HepG2 (cell line): ENCODE measurements around the gene SMYD1. TPM values are rescaled to one million over a fixed set of nuclear protein-coding genes. Genes with fewer than 3 reads are reported as not detected.

ENCODE experiments used
- ESRRA ChIP-seq: sonication (generic); formaldehyde crosslinking; IDR thresholded peaks from 2 replicates; pipeline ENCODE4 v1.5.1; 2020; ENCODE audit warnings: mild to moderate bottlenecking, low read depth, missing genetic modification reagents
- FOXC1 ChIP-seq: sonication (generic); formaldehyde crosslinking; IDR thresholded peaks from 2 replicates; pipeline ENCODE4 v1.8.0; 2022; ENCODE audit warnings: mild to moderate bottlenecking, missing genetic modification reagents, borderline replicate concordance
- FOXM1 ChIP-seq: sonication (generic); formaldehyde crosslinking; IDR thresholded peaks from 2 replicates; pipeline ENCODE4 v1.5.0; 2020; ENCODE audit warnings: missing genetic modification reagents
- JUND ChIP-seq: sonication (generic); formaldehyde crosslinking; IDR thresholded peaks from 2 replicates; pipeline ENCODE4 v1.8.0; 2022; ENCODE audit warnings: mild to moderate bottlenecking, missing genetic modification reagents
- KAT2B ChIP-seq: fragments of 150-350 bp; IDR thresholded peaks from 2 replicates; pipeline ENCODE4 v1.6.1; 2014; ENCODE audit warnings: low read depth, low read length, borderline replicate concordance
- KLF11 ChIP-seq: IDR thresholded peaks from 2 replicates; pipeline ENCODE4 v1.6.1; 2016; ENCODE audit warnings: missing compliant biosample characterization
- MIER3 ChIP-seq: IDR thresholded peaks from 2 replicates; pipeline ENCODE4 v1.6.1; 2016; ENCODE audit warnings: missing compliant biosample characterization, borderline replicate concordance
- NONO ChIP-seq, 2 experiments: fragments of 450-650 bp in 1 of 2; sonication (generic) in 1 of 2; formaldehyde crosslinking in 1 of 2; IDR thresholded peaks in 1 of 2; conservative IDR thresholded peaks in 1 of 2; 2 replicates each; pipeline versions ENCODE4 v1.6.1 to v1.8.0; 2017 to 2022; ENCODE audit warnings: mild to moderate bottlenecking in 1 of 2, missing genetic modification reagents in 1 of 2, moderate library complexity in 1 of 2
- PCBP1 ChIP-seq: fragments of 200-400 bp; formaldehyde crosslinking; IDR thresholded peaks from 2 replicates; pipeline ENCODE4 v1.6.1; 2017; ENCODE audit warnings: mild to moderate bottlenecking, low read depth, low read length, borderline replicate concordance
- PRMT3 ChIP-seq: sonication (generic); formaldehyde crosslinking; IDR thresholded peaks from 2 replicates; pipeline ENCODE4 v1.8.1; 2022; ENCODE audit warnings: low read depth, mild to moderate bottlenecking, moderate library complexity, missing genetic modification reagents, borderline replicate concordance
- SETDB1 ChIP-seq: sonication (generic); formaldehyde crosslinking; IDR thresholded peaks from 2 replicates; pipeline ENCODE4 v1.5.1; 2020; ENCODE audit warnings: missing genetic modification reagents, mild to moderate bottlenecking, borderline replicate concordance
- SMARCE1 ChIP-seq: fragments of 450-650 bp; IDR thresholded peaks from 2 replicates; pipeline ENCODE4 v1.6.1; 2017; ENCODE audit warnings: borderline replicate concordance
- SP2 ChIP-seq: sonication (generic); formaldehyde crosslinking; IDR thresholded peaks from 2 replicates; pipeline ENCODE4 v1.5.1; 2020; ENCODE audit warnings: mild to moderate bottlenecking, missing genetic modification reagents
- SP4 ChIP-seq: sonication (generic); formaldehyde crosslinking; IDR thresholded peaks from 2 replicates; pipeline ENCODE4 v1.8.1; 2023; ENCODE audit warnings: mild to moderate bottlenecking, missing genetic modification reagents
- SRSF1 ChIP-seq: fragments of 200-400 bp; formaldehyde crosslinking; optimal IDR thresholded peaks from 2 replicates; pipeline ENCODE3; 2017; ENCODE audit warnings: mild to moderate bottlenecking, low read depth, low read length, moderate library complexity
- TGIF2 ChIP-seq: IDR thresholded peaks from 2 replicates; pipeline ENCODE4 v1.6.1; 2016; ENCODE audit warnings: control low read depth, missing compliant biosample characterization
- THAP11 ChIP-seq: IDR thresholded peaks from 2 replicates; pipeline ENCODE4 v1.6.1; 2016; ENCODE audit warnings: missing biosample characterization, missing genetic modification reagents
- YY1 ChIP-seq: IDR thresholded peaks from 2 replicates; pipeline ENCODE4 v1.6.1; 2011; ENCODE audit warnings: low read length, low read depth, moderate library complexity, mild to moderate bottlenecking; ENCODE audit not compliant: insufficient read depth, insufficient replicate concordance
- ZBTB43 ChIP-seq: sonication (generic); formaldehyde crosslinking; conservative IDR thresholded peaks from 2 replicates; pipeline ENCODE4 v1.4.0; 2020; ENCODE audit warnings: missing genetic modification reagents
- ZKSCAN1 ChIP-seq: fragments of 150-350 bp; IDR thresholded peaks from 2 replicates; pipeline ENCODE4 v1.6.1; 2014; ENCODE audit warnings: low read length
- ZNF292 ChIP-seq: sonication (generic); formaldehyde crosslinking; IDR thresholded peaks from 2 replicates; pipeline ENCODE4 v1.8.1; 2022; ENCODE audit warnings: mild to moderate bottlenecking, low read depth, missing genetic modification reagents, borderline replicate concordance
- ZNF343 ChIP-seq: sonication (generic); formaldehyde crosslinking; IDR thresholded peaks from 2 replicates; pipeline ENCODE4 v1.4.0; 2020; ENCODE audit warnings: mild to moderate bottlenecking, missing genetic modification reagents
- ZNF496 ChIP-seq: sonication (generic); formaldehyde crosslinking; IDR thresholded peaks from 2 replicates; pipeline ENCODE4 v1.8.1; 2023; ENCODE audit warnings: mild to moderate bottlenecking, moderate library complexity, missing genetic modification reagents; ENCODE audit not compliant: insufficient replicate concordance
- ZNF530 ChIP-seq: sonication (generic); formaldehyde crosslinking; IDR thresholded peaks from 2 replicates; pipeline ENCODE4 v1.5.0; 2020; ENCODE audit warnings: low read depth, mild to moderate bottlenecking, missing genetic modification reagents
- ZNF576 ChIP-seq: sonication (generic); formaldehyde crosslinking; IDR thresholded peaks from 2 replicates; pipeline ENCODE4 v1.4.0; 2020; ENCODE audit warnings: mild to moderate bottlenecking, missing genetic modification reagents
- ZNF703 ChIP-seq: sonication (generic); formaldehyde crosslinking; IDR thresholded peaks from 2 replicates; pipeline ENCODE4 v1.5.1; 2020; ENCODE audit warnings: missing genetic modification reagents, mild to moderate bottlenecking, moderate library complexity, borderline replicate concordance
- polyA plus RNA-seq, 8 experiments: library from polyadenylated mRNA; depleted of rRNA in 3 of 8; stranded (reverse) in 7 of 8; unstranded in 1 of 8; fragments of >200 nt; fragmentation: Illumina TruSeq in 4 of 8; extraction: Trizol in 4 of 8; gene quantifications; 2 replicates each; pipeline versions ENCODE4 v1.2.1 to v1.2.3, GENCODE V29; 2011 to 2016; ENCODE audit warnings: low read depth in 4 of 8, missing spikeins in 1 of 8, mixed read lengths in 1 of 8; ENCODE audit not compliant: insufficient read depth in 1 of 8
- total RNA-seq, 5 experiments: library from RNA; depleted of rRNA; stranded (reverse); fragments of >200 nt; fragmentation: Illumina TruSeq; extraction: Trizol; gene quantifications; 2 replicates each; pipeline ENCODE4 v1.2.3, GENCODE V29; 2016; ENCODE audit warnings: low read depth in 1 of 5
- TF ChIP-seq, protein P1 (sequence below): IDR thresholded peaks from 2 replicates; pipeline ENCODE4 v1.6.1; 2016; ENCODE audit warnings: missing genetic modification reagents, missing compliant biosample characterization
- TF ChIP-seq, protein P2 (sequence below): sonication (generic); formaldehyde crosslinking; IDR thresholded peaks from 2 replicates; pipeline ENCODE4 v1.8.1; 2023; ENCODE audit warnings: mild to moderate bottlenecking, missing genetic modification reagents, borderline replicate concordance
- TF ChIP-seq, protein P3 (sequence below): IDR thresholded peaks from 2 replicates; pipeline ENCODE4 v1.6.1; 2016

Gene SMYD1
- total and polyA plus RNA-seq, 2 of the 13 experiments (the other 11 are each of a cell fraction or from before 2014, with no cell fraction given): not detected

GRCh38 chr2:88136817-88137216, 69.2 kb downstream of the SMYD1 start (continued):
- TF ChIP-seq FOXC1 (no peak), MIER3 (CRISPR knock-in tag) (peak; percentile 49; the same call in 1 of the 2 replicates), THAP11 (CRISPR knock-in tag) (0 out of 2 replicates have a peak, but pooled peaks have one; percentile 33), SMARCE1 (no peak), ZNF576 (CRISPR knock-in tag) (no peak), FOXM1 (CRISPR knock-in tag) (no peak), PRMT3 (no peak), ZNF703 (CRISPR knock-in tag) (no peak), ZNF530 (CRISPR knock-in tag) (no peak), ZNF343 (CRISPR knock-in tag) (no peak), TGIF2 (peak; percentile 89), ZNF496 (no peak), ZKSCAN1 (no peak), JUND (CRISPR knock-in tag) (no peak), SP2 (CRISPR knock-in tag) (no peak), NONO (IDR thresholded peaks at IDR 0.05) (no peak), NONO (CRISPR knock-in tag; conservative IDR thresholded peaks at IDR 0.05) (no peak), ESRRA (CRISPR knock-in tag) (no peak), KLF11 (CRISPR knock-in tag) (no peak), ZNF292 (CRISPR knock-in tag) (peak; percentile 55; the same call in 1 of the 2 replicates), PCBP1 (no peak), YY1 (no peak), SETDB1 (no peak), SP4 (0 out of 2 replicates have a peak, but pooled peaks have one; percentile 38), SRSF1 (no peak), ZBTB43 (CRISPR knock-in tag) (0 out of 2 replicates have a peak, but pooled peaks have one; percentile 32), KAT2B (no peak)
- TF ChIP-seq, protein P1, sequence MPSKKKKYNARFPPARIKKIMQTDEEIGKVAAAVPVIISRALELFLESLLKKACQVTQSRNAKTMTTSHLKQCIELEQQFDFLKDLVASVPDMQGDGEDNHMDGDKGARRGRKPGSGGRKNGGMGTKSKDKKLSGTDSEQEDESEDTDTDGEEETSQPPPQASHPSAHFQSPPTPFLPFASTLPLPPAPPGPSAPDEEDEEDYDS (CRISPR knock-in tag): peak; percentile 61; the same call in 1 of the 2 replicates
- TF ChIP-seq, protein P2, sequence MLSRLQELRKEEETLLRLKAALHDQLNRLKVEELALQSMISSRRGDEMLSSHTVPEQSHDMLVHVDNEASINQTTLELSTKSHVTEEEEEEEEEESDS (CRISPR knock-in tag): no peak
- TF ChIP-seq, protein P3, sequence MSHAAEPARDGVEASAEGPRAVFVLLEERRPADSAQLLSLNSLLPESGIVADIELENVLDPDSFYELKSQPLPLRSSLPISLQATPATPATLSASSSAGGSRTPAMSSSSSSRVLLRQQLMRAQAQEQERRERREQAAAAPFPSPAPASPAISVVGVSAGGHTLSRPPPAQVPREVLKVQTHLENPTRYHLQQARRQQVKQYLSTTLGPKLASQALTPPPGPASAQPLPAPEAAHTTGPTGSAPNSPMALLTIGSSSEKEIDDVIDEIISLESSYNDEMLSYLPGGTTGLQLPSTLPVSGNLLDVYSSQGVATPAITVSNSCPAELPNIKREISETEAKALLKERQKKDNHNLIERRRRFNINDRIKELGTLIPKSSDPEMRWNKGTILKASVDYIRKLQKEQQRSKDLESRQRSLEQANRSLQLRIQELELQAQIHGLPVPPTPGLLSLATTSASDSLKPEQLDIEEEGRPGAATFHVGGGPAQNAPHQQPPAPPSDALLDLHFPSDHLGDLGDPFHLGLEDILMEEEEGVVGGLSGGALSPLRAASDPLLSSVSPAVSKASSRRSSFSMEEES (CRISPR knock-in tag): peak; percentile 72; the same call in 1 of the 2 replicates
